Neutrophil (primary cell): ENCODE measurements around the gene ASB1.

Source experiments
- H3K27ac ChIP-seq: fragments of 200-600 bp; sonication (generic); 2 replicates; pipeline ENCODE4 v1.5.1; 2016; ENCODE audit warnings: mild to moderate bottlenecking, moderate library complexity
- H3K27me3 ChIP-seq: fragments of 200-600 bp; sonication (generic); 2 replicates; pipeline ENCODE4 v1.6.0; 2016; ENCODE audit warnings: mild to moderate bottlenecking
- H3K36me3 ChIP-seq: fragments of 200-600 bp; sonication (generic); 2 replicates; pipeline ENCODE4 v1.5.1; 2017
- H3K4me1 ChIP-seq, 2 experiments: fragments of 200-600 bp in 1 of 2; sonication (generic) in 1 of 2; 1 replicate in 1 of 2; 2 replicates in 1 of 2; pipeline versions ENCODE4 v1.5.1 to v1.6.1; 2013 to 2016; ENCODE audit warnings: low read depth in 1 of 2, low read length in 1 of 2, mild to moderate bottlenecking in 1 of 2, moderate library complexity in 1 of 2; ENCODE audit not compliant: control insufficient read depth in 1 of 2, insufficient read depth in 1 of 2
- H3K4me3 ChIP-seq, 2 experiments: fragments of 200-600 bp in 1 of 2; sonication (generic) in 1 of 2; 1 replicate in 1 of 2; 2 replicates in 1 of 2; pipeline ENCODE4 v1.5.1; 2013 to 2016; ENCODE audit warnings: low read depth in 1 of 2, low read length in 1 of 2, mild to moderate bottlenecking in 1 of 2, moderate library complexity in 1 of 2
- H3K9me3 ChIP-seq: fragments of 200-600 bp; sonication (generic); 2 replicates; pipeline ENCODE4 v1.5.1; 2016
- CTCF ChIP-seq: fragments of 200-600 bp; sonication (generic); IDR thresholded peaks from 2 replicates; pipeline ENCODE4 v1.5.1; 2016; ENCODE audit warnings: antibody characterized with exemption

Gene ASB1

GRCh38 chr2:238422285-238422684 is 4.4 kb upstream of the ASB1 start:
- Histone ChIP-seq H3K27me3 (peaks cover 6% of the 10 kb centered on the region), H3K9me3 (no peaks in the 10 kb centered on the region), H3K4me1 (peaks cover 9 to 12% of the 10 kb centered on the region in 2 experiments), H3K27ac (no peak overlapping the region), H3K36me3 (no peaks in the 10 kb centered on the region), H3K4me3 (no peak overlapping the region)
- TF ChIP-seq CTCF, result no peak

- H3K27ac ChIP-seq, result no peak overlapping the region
- TF ChIP-seq CTCF, result no peak
- no peaks in the 10 kb centered on the region for H3K36me3 ChIP-seq
- peaks cover 6% of the 10 kb centered on the region for H3K27me3 ChIP-seq
- H3K9me3 ChIP-seq, result no peaks in the 10 kb centered on the region
- H3K4me3 ChIP-seq, result no peak overlapping the region
- peaks cover 16 to 18% of the 10 kb centered on the region in 2 experiments for H3K4me1 ChIP-seq
Observed at GRCh38 chr2:238422940-238423339, 3.8 kb upstream of the ASB1 start.

GRCh38 chr2:238423561-238424312 is 3.0 kb upstream of the ASB1 start:
- H3K4me1 ChIP-seq, result peaks cover 21 to 24% of the 10 kb centered on the region in 2 experiments
- H3K27me3 ChIP-seq, result peaks cover 6% of the 10 kb centered on the region
- TF ChIP-seq CTCF, result no peak
- H3K4me3 ChIP-seq, result no peak overlapping the region
- H3K27ac ChIP-seq, result no peak overlapping the region
- H3K9me3 ChIP-seq, result no peaks in the 10 kb centered on the region
- no peaks in the 10 kb centered on the region for H3K36me3 ChIP-seq

- TF ChIP-seq CTCF, result no peak
- Histone ChIP-seq H3K27me3 (peaks cover 6% of the 10 kb centered on the region), H3K4me3 (no peak overlapping the region), H3K36me3 (no peaks in the 10 kb centered on the region), H3K4me1 (peaks cover 25% of the 10 kb centered on the region in 2 experiments), H3K9me3 (no peaks in the 10 kb centered on the region), H3K27ac (no peak overlapping the region)
Observed at GRCh38 chr2:238424313-238424700, 2.4 kb upstream of the ASB1 start.

- Histone ChIP-seq H3K36me3 (no peaks in the 10 kb centered on the region), H3K4me3 (peak overlapping the region; percentile 79 to 80), H3K4me1 (peaks cover 25% of the 10 kb centered on the region in 2 experiments), H3K27ac (no peak overlapping the region), H3K27me3 (peaks cover 6% of the 10 kb centered on the region), H3K9me3 (no peaks in the 10 kb centered on the region)
- TF ChIP-seq CTCF, result no peak
Observed at GRCh38 chr2:238425505-238425978, 1.2 kb upstream of the ASB1 start.
